Right ventricle myocardium inferior (tissue), 1 donor: ENCODE results near the gene AMBP. TPM values are rescaled to one million over a fixed set of nuclear protein-coding genes. Genes with fewer than 3 reads are reported as not detected.
"Not testable (repeated sequence)": the region's sequence is repeated elsewhere in the genome, so short reads cannot be mapped to it uniquely, and the experiment has no call there.

Source experiments
- ATAC-seq: fragments of 200-7000 bp; cut with Tn5 transposase; one replicate; pipeline ENCODE4 v1.9.1; 2020; ENCODE audit warnings: mild to moderate bottlenecking, moderate library complexity
- DNase-seq: peaks from one replicate; pipeline ENCODE4 v3.0.0; 2021; ENCODE audit errors: missing footprints
- intact Hi-C: fragments of 100-400 bp; cut with DNase I; formaldehyde crosslinking; loops from one replicate; pipeline ENCODE4 v1.11.0; 2022
- total RNA-seq: library from RNA; stranded (reverse); fragmentation: NEBNext Ultra II Directional; extraction: Animal tissue kit (Norgen Biotek cat#: 25700); gene quantifications from one replicate; pipeline ENCODE4 v1.2.1, GENCODE V29; 2021
- donor health status: DM: no; HTN: yes; CAD: no; lungs with severe emphysema.

The AMBP gene
- total RNA-seq, 1 donor from 2014 or later, result not detected

DNA sequence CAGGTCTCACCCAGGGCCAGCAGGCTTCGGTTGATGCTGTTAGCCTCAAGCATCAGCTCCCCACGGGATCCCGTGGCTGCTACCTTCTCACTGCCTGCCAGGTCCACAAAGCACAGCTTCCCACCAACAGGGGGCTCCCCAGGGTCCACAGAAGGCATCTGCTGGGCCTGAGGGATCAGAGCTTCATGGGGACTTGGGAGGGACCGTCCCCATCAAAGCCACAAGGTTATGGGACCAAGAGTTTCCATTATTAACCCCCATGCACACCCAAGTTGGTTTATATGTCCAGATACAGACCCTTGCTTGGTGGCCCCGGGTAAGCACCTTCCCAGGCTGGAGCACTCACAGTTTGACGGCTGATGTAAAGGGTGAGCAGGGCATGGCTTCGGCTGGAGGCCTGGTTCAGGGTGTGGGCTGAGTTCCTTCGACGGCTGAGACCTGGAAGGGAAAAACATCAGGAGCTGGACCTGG is 18.0 kb upstream of the AMBP start:
- intact Hi-C loops, result no loop called here
- DNase-seq (no peak), ATAC-seq (no peak)

DNA sequence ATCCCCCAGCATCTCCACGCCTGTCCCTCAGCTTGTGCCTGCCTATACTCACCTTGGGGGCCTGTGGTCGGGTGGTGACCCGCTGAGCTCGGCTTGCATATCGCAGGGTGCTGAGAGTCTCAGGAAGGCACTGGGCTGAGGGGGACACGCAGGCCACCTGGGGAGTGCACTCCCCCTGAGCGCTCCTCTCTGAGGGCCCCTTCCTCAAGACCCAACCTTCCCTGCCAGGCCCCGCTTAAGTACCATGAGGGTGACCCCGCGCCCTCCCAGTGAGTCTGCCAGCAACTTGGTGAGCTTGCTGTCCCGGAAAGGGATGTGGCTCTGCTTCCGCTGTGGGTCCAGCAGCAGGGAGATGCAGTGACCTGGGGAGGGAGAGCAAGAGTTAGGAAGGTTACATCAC is 16.9 kb upstream of the AMBP start:
- DNase-seq (no peak), ATAC-seq (no peak)
- intact Hi-C loops, result no loop called here

DNA sequence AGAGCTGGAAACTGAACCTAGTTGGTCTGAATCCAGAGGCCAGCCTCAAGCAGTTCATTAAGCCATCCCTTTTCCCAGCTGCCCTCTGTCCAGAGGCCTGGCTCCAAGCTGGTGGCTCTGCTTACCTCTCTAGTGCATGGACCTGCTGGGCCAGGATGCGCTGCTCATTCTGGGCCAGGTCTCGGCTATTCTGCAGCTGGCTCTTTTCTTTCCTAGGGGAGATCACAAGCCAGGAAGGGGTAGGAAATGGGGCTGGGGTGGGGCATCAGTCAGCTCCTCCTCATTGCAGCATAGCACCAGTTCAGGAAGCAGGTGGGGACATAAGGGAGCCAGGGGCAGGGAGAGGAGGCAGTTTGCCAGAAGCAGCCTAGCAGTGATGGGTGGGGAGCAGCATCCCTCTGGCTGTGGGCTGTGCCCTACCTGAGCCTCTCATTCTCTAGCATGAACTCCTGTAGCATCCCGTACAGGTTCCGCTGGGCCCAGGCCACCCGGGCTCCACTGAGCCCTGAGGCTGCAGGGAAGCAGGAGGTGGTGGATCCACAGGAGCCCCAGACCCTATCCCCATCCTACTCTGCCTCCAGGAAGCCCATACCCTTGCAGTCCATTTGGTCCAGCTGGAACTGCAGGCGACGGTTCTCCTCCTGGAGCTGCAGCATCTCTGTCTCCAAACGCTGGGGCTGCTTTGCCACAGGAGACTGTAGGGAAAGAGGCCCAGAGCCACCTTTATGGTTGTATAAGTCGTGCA is 15.8 kb upstream of the AMBP start:
- ATAC-seq (no peak), DNase-seq (no peak)
- intact Hi-C loops, result no loop called here

DNA sequence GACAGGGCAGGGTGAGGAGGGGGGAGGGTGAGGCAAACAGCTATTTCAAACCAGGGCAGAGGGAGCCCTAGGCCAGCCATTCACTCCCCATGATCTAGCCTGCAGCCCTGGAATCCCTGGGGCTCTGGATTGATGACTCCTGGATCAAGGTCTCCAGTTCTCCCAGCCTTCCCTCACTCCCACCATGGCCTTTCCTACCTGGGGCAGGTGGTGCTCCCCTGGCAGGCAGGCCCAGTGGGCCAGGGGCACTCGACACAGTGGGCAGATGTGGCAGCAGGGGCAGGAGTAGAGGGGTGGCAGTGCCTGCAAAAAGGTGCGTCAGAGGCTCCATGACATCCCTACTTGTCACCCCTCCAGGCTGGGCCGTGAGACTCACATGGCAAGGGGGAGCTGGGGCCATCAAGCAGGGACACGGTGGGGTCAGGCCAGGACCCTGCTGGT is 15.0 kb upstream of the AMBP start:
- ATAC-seq (no peak), DNase-seq (no peak)
- intact Hi-C loops, result no loop called here

DNA sequence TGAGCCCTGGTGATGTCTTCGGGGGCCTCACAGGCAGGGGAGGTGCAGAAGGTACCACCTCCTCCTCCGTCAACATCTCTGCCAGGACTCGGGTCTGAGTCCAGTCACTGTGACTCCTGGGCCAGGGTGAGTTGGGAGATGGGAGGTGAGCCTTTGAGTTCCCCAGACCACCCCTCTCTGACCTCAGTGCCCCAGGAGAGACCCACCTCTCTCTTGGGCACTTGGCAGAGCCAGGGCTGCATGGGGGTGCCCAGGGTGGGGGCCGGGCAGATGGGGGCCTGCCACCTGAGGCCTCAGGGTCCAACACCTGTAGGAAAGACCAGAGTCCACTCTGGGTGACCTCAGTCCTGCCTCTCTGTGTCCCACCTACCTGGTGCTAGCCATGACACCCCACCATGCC is 14.2 kb upstream of the AMBP start:
- intact Hi-C loops, result no loop called here
- ATAC-seq (no peak), DNase-seq (no peak)

DNA sequence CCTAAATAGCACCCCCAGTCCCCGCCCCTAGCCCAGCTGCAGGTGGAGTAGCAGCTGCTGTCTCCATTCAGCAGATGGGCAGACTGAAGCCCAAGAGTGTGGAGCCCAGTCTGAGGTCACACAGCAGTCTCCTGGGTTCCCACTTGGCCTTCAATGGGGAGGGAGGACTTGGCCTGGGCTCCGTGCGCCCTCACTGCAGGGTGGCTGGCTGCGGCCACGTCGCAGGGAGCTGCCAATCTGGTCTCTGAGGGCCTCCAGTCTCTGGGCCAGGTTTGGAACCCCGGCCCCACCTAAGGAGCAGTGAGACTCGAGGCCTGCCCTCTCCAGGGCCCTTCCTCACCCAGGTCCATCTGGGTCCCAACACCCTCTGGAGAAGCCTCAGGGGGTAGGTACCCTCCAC is 13.6 kb upstream of the AMBP start:
- no peak for ATAC-seq
- intact Hi-C loops, result no loop called here
- DNase-seq, result no peak

DNA sequence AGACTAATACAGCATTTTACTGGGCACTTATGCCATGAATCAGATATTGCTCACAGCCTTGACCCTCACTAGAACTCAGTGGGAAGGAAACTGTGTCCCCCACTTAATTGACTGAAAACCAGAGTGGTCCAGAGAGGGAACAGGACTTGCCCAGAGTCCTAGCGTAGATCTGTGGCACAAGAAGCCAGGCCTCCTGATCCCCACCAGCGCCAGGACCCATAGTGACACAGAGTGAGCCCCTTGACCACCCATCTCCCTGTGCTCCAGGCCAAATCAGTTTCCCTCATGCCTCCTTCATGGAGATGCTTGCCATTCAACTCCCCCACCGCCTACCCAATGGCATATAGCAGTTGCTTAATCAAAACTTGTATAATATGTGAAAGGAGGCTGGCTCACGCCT is 12.7 kb upstream of the AMBP start:
- intact Hi-C loops, result no loop called here
- no peak for DNase-seq
- ATAC-seq, result no peak

DNA sequence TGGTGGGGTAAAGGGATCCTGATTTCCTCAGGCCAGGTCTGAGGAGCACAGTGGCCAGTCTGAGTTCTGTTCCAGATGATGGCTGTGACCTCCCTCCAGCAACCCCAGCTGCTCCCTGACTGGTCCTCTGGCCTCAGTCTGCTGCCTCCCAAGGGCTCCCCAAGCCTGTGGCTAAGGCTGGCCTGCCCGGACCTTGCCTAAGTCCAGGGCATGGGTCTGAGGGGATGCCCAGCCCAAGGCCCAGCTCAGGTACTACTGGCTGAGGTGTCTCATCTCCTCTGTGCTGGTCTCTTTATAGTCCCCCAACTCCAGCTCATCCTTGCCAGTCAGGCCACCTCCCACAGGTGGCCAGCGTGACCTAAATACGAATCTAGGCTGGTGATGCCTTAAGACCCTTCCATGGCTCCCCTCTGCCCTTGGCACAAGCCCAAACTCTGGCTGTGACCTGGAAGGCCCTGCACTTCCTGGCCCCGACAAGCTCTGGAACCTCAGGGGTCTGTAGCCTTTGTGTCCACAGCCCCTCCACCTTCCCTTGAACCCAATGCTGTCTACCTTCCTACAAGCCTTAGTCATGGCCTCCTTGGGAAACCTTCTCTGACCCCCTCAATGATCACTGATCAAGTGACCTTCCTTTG is 11.2 kb upstream of the AMBP start:
- intact Hi-C loops, result no loop called here
- DNase-seq, result no peak
- no peak for ATAC-seq

DNA sequence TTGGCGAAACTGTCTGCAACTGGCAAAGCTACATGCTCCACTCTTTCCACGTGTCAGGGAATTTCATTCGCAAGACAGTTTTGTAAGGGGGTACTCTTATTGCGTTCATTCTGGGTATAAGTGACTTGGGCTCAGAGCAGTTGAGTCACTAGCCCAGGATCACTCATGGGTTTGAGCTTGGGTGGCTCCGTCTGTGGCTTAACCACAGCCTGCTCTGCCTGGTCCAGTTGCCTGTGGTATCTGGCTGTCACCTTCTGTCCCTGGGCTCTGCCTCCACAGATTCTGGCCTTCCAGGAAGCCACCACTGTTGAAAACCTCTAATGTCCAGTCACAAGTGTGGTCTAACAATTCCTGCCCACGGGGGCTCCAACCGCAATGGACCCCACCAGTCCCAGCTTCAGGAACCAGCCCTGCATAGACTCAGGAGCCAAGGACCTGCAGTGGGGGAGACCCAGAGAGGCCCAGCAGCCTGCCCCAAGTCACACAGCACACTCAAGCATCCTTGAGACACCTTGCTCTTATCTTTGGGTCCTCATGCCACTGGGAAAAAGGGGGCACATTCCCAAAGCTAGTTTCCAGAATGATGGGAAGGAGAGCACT is 10.6 kb upstream of the AMBP start:
- intact Hi-C loops, result no loop called here
- no peak for ATAC-seq
- no peak for DNase-seq

DNA sequence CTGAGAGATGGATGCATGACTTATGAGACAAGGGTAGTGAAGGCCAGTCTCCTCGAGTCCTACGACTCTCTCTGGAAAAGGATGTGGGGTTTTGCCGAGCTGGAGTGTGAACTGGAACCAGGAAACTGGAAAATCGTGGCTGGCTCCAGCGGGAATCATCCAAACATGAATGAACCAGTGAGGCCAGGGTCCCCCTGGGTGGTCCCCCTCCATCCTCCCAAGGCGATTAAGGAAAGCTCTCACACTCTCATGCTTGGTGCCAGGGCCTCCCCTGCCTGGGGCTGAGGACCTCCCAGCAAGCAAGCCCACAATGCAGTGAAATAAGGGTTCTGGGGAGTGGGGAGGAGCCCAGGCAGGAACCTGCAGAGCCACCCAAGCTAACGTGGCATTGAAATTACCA is 9.6 kb upstream of the AMBP start:
- ATAC-seq, result no peak
- DNase-seq, result no peak

DNA sequence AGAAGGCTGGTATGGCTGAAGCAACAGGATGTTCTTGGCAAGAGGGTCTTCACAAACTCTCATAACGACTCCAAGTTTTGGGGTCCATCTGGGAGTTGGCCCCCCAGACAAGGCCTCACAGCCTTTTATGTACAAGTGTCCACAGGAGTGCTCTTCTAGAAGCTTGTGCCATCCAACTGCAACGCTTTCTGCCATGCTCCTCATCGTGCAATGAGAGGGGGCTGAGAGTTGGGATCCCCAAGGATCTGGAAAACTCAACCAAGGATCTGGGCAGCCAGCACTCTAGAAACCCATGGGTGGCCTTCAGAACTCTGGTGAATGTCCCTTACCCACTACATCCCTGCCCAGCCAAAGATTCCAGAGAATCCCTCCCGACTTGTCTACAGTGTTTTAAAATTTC is 8.5 kb upstream of the AMBP start:
- ATAC-seq, result no peak
- intact Hi-C loops, result no loop called here
- DNase-seq, result no peak

More for the DNA sequence above, 9.6 kb upstream of the AMBP start:
- intact Hi-C loops, result no loop called here

DNA sequence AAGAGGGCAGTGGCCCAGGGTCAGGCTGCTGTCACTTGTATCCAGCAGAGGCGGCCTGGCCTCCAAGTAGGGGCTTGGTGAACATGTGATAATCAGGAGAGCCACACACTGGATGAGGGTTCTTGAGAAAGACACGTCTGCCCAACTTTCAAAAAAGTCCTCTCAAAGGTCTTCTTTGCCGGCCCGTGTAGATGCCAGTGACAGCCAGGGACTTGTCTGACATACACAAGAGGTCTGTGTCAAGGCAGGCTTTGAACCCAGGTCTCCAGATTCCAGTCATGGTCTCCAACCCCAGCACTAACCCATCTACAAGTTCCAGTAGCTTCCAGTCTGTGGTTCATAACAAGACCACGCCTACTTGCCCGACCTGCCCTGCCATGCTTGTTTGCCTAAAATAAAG is 7.9 kb upstream of the AMBP start:
- ATAC-seq (no peak), DNase-seq (peak; percentile 26)
- intact Hi-C loops, result no loop called here

DNA sequence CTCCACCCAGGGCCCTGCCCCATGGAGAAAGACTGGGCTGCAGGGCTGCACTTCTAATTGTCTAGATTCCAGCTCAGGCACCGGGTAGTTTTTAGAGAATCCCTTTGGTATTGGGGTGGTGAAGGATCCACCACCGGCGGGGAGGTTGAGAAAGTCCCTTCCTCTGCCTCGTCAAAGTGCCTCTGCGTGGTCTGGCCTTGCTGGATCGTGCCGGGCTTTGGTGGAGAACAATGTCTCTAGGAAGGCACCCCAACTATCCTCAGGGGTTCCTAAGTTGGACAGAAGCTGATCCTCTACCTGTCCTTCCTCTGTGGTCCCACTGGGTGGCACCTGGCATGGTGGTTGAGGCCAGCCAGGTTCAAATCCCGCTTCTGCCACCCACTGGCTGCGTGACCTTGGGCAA is 7.3 kb upstream of the AMBP start:
- DNase-seq (peak; percentile 25), ATAC-seq (no peak)
- intact Hi-C loops, result no loop called here

DNA sequence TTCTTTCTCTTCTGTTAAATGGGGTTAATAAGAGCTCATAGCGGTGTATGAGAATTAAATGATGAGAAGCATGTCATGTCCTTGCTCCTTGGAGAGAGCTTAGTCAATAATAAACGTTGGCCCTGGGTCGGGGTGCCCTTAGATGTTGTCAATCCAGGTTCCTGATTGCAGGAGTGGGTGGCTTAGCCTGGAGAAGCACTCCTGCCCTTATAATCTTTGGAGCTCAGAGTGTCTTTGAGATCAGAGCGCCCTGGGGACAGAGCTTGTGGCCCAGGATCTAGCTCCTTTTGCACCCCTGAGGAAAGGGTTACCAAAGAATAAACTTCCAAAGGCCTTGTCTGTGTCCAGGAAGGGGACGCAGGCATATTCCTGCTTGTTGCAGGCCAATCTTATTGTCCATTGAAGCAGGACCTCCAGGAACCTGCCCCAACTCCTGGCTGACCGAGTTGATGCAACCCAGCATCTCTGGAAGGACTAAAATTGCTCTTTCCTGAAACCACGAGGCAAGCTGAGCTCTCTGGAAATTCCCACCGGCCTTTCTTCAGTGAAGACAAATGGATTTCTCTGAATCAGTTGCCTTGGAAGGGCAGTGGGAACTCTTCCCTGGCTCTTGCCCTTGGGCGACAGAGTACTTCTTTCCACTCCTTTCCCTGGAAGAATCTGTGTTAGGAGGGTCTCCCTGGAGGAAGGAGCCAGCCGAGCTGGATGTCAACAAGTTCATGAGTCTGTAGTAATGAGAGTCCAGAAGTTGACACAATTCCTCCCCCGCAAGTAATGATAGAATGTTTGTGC is 6.4 kb upstream of the AMBP start:
- peak; percentile 15 for ATAC-seq
- no peak for DNase-seq
- intact Hi-C loops, result no loop called here

DNA sequence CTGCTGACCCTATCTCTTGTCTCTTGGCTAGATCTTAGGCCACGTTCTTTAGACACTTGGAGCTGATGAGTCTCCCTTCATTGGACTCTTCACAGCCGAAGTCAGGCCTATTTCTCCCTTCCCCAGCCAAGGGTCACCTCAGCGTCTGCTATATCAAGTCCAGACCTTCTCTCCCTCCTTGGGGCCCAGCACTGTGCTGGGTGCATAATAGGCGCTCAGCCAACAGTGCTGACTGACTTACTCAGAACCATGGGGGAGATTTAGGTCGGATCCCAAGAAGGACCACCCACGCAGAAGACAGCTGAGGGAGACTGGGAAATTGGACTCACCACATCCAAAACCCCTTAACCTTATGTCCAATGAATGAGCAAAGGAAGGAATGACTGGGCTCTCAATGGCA is 5.6 kb upstream of the AMBP start:
- DNase-seq, result no peak
- ATAC-seq, result no peak
- intact Hi-C loops, result loop anchor here (2.0 kb wide), 1 partner anchor 207 kb away; no protein-coding TSS in a partner anchor

DNA sequence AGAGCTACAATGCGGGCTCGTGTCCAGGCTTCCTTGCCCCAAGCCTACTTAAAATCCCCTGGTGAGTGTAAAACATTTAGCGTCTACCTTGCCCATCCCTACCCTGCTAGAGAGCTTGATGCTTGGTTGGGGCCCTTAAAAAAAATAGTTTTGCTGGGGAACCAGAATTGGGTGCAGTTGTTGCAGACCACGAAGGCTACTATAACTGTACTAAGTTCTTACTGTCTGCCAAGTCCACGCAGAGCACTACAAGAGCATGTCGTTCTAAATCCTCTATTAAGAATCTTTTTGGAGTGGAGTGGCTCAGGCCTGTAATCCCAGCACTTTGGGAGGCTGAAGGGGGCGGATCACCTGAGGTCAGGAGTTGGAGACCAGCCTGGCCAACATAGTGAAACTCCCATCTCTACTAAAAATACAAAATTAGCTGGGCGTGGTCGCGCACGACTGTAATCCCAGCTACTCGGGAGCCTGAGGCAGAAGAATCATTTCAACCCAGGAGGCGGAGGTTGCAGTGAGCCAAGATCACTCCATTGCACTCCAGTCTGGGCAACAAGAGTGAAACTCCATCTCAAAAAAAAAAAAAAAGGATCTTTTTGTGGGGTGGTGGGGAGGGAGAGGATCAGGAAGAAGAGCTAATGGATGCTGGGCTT is 4.8 kb upstream of the AMBP start:
- intact Hi-C loops, result loop anchor here (2.0 kb wide), 1 partner anchor 208 kb away; no protein-coding TSS in a partner anchor
- not testable (repeated sequence) for DNase-seq, ATAC-seq

DNA sequence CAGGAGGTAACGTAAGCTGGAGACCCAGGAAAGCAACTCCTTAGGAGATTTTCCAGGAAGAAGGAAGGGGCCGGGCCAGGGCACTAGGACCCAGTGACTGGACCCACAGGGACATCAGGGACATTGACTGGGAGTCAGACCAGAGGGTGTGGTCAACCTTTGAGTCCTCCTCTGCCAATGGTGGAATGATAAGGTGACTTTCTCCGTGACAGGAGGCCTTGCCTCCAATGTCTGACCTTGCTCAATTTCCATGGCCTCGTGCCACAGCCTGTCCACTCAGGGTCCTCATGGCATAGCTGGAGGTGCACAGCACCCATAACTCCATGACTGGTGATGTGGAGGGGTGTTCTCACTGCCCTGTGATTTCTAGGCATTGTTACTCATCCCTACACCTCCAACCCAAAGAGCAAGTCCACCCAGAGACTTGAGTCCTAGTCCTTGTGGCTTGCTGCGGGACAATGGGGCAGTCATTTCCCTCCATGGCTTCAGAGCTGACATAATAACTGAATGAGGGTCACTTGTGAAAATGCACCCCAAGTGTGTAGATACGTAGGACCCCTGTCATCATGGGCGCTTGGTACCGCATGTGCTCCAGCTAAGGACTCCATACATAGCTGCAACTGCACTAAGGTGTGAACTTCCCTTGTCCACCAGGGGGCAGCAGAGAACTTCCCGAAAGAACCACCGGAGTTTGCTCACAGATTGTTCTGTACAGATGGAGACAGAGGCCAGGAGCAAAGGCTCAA is 4.1 kb upstream of the AMBP start:
- ATAC-seq (peak; percentile 89), DNase-seq (peak; percentile 82)
- intact Hi-C loops, result loop anchor here (2.0 kb wide), 1 partner anchor 209 kb away; no protein-coding TSS in a partner anchor

DNA sequence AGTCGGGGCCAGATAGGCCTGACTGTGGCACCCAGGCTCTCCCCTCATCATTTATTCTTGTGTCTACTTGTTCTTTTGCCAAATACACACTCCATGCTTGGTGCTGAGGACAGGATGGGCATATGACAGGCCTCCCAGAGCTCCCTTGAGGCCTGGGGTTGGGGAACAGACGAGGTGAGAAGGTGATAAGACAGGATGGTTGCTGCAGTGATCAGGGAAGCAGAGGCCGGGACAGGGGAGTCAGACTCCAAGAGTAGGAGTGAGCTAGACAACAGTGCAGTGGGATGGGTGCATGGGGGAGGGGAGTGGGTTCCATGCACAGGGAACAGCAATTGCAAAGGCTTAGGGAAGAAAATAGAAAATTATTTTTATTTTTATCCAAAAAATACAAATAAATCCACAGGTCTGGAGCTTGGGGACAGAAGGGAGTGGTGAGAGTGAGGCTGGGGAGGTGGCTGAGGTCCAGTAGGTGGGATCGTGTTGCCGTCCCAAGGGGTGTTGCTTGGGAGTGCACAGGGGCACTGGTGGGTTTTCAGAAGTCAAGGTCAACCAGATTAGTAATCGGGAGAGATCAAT is 3.4 kb upstream of the AMBP start:
- no peak for ATAC-seq
- intact Hi-C loops, result loop anchor here (2.0 kb wide), 1 partner anchor 209 kb away; no protein-coding TSS in a partner anchor
- no peak for DNase-seq
